GM12892 (cell line): ENCODE data around the gene UQCRHL.

Experiments
- POLR2A ChIP-seq: IDR thresholded peaks from 2 replicates; pipeline ENCODE4 v1.6.1; 2011; ENCODE audit warnings: low read depth, low read length, control low read depth
- POLR2AphosphoS5 ChIP-seq: IDR thresholded peaks from 2 replicates; pipeline ENCODE4 v1.6.1; 2011; ENCODE audit warnings: low read depth, low read length, control low read depth

GRCh38 chr1:15760520-15761211, 46.8 kb downstream of the UQCRHL start:
- no peak for TF ChIP-seq POLR2A
- TF ChIP-seq POLR2AphosphoS5 = no peak
